Endothelial cell of umbilical vein (primary cell): Measurements from ENCODE around the gene KRTAP4-11. TPM values are rescaled to one million over a fixed set of nuclear protein-coding genes. Genes with fewer than 3 reads are reported as not detected.

Source experiments
- BruUV-seq: library from RNA; stranded (reverse); fragments of 400-500 nt; replicated peaks from 2 replicates; lab custom pipeline; 2021; lab: Mats Ljungman, UMichigan
- CTCF ChIA-PET: fragments of 300-600, 350-600 bp; sonication (Branson Sonifier 250); formaldehyde crosslinking; loops from one replicate; lab custom pipeline; 2021; ENCODE audit warnings: antibody characterized with exemption, inconsistent platforms; lab: Charles Lee
- POLR2A ChIA-PET: fragments of 300-600, 350-600 bp; sonication (Branson Sonifier 250); formaldehyde crosslinking; loops from one replicate; lab custom pipeline; 2021; ENCODE audit warnings: antibody characterized with exemption, inconsistent platforms; lab: Charles Lee
- DNase-seq: peaks from one replicate; pipeline ENCODE4 v3.0.0-alpha.2; 2011; ENCODE audit warnings: low read depth, low spot score
- FAIRE-seq: peaks from 2 replicates; lab custom pipeline; 2011; peaks lifted over from hg19 to GRCh38; lab: Jason Lieb, UNC
- H2AFZ ChIP-seq: 2 replicates; pipeline ENCODE4 v1.6.0; 2012; ENCODE audit warnings: low read depth, low read length, control low read depth, inconsistent platforms
- H3K27ac ChIP-seq: 2 replicates; pipeline ENCODE4 v1.5.1; 2011; ENCODE audit warnings: low read depth, mild to moderate bottlenecking, control low read depth, low read length, moderate library complexity; ENCODE audit not compliant: insufficient read depth
- H3K27me3 ChIP-seq, 2 experiments: 2 replicates each; pipeline versions ENCODE4 v1.6.0 to v1.6.1; 2011; ENCODE audit warnings: low read length in 2 of 2, mixed read lengths in 1 of 2; ENCODE audit not compliant: control insufficient read depth in 2 of 2, insufficient read depth in 2 of 2
- H3K36me3 ChIP-seq, 2 experiments: 2 replicates in 1 of 2; 3 replicates in 1 of 2; pipeline ENCODE4 v1.5.1; 2011; ENCODE audit warnings: low read length in 2 of 2, mild to moderate bottlenecking in 1 of 2, moderate library complexity in 1 of 2; ENCODE audit not compliant: control insufficient read depth in 2 of 2, insufficient read depth in 2 of 2; ENCODE audit errors: extremely low read depth in 1 of 2
- H3K4me1 ChIP-seq: 3 replicates; pipeline ENCODE4 v1.5.1; 2011; ENCODE audit warnings: mild to moderate bottlenecking, low read length; ENCODE audit not compliant: control insufficient read depth, insufficient read depth; ENCODE audit errors: extremely low read depth
- H3K4me2 ChIP-seq: 2 replicates; pipeline ENCODE4 v1.6.1; 2011; ENCODE audit warnings: low read length, control low read depth, mixed read lengths; ENCODE audit not compliant: insufficient read depth
- H3K4me3 ChIP-seq, 3 experiments: fragments of 200-600 bp in 1 of 3; sonication (generic), shearing (Covaris generic) in 1 of 3; replicated peaks in 1 of 3; 2 replicates each; pipeline ENCODE4 v1.5.1; 2011 to 2016; ENCODE audit warnings: control low read depth in 3 of 3, low read length in 3 of 3, mild to moderate bottlenecking in 2 of 3, inconsistent platforms in 1 of 3, low read depth in 1 of 3, moderate library complexity in 1 of 3; ENCODE audit not compliant: insufficient read depth in 1 of 3
- H3K79me2 ChIP-seq: 2 replicates; pipeline ENCODE4 v1.6.0; 2012; ENCODE audit warnings: low read length, inconsistent platforms; ENCODE audit not compliant: control insufficient read depth, insufficient read depth
- H3K9ac ChIP-seq: replicated peaks from 2 replicates; pipeline ENCODE3; 2011; ENCODE audit warnings: low read length, control low read depth; ENCODE audit not compliant: insufficient read depth; ENCODE audit errors: extremely low read depth
- H3K9me1 ChIP-seq: replicated peaks from 3 replicates; pipeline ENCODE4 v1.6.0; 2011; ENCODE audit warnings: mild to moderate bottlenecking, low read length; ENCODE audit not compliant: control insufficient read depth, insufficient read depth; ENCODE audit errors: extremely low read depth
- H3K9me3 ChIP-seq: replicated peaks from 2 replicates; pipeline ENCODE4 v1.5.1; 2012; ENCODE audit warnings: low read length, inconsistent platforms; ENCODE audit not compliant: control insufficient read depth, insufficient read depth
- H4K20me1 ChIP-seq: replicated peaks from 2 replicates; pipeline ENCODE3; 2011; ENCODE audit warnings: mild to moderate bottlenecking, low read length; ENCODE audit not compliant: control insufficient read depth, insufficient read depth; ENCODE audit errors: extremely low read depth
- CTCF ChIP-seq, 2 donors: IDR thresholded peaks; 1 replicate in 1 of 2; 2 replicates in 1 of 2; pipeline ENCODE4 v1.5.1; 2011; ENCODE audit warnings: low read length in 2 of 2, mild to moderate bottlenecking in 2 of 2, moderate library complexity in 2 of 2, control low read depth in 1 of 2, inconsistent platforms in 1 of 2, low read depth in 1 of 2; ENCODE audit not compliant: insufficient read depth in 1 of 2; ENCODE audit errors: extremely low read depth in 1 of 2
- EZH2 ChIP-seq: IDR thresholded peaks from 2 replicates; pipeline ENCODE4 v1.6.1; 2012; ENCODE audit warnings: borderline replicate concordance, low read depth, mild to moderate bottlenecking, moderate library complexity, low read length, inconsistent platforms; ENCODE audit not compliant: severe bottlenecking
- FOS ChIP-seq: IDR thresholded peaks from 2 replicates; pipeline ENCODE4 v1.6.1; 2011; ENCODE audit warnings: mild to moderate bottlenecking, low read length, moderate library complexity, borderline replicate concordance; ENCODE audit not compliant: insufficient read depth
- GATA2 ChIP-seq: IDR thresholded peaks from 2 replicates; pipeline ENCODE4 v1.7.0; 2011; ENCODE audit warnings: low read depth, mild to moderate bottlenecking, moderate library complexity, mixed read lengths, low read length; ENCODE audit not compliant: insufficient read length, insufficient read depth
- JUN ChIP-seq: IDR thresholded peaks from 2 replicates; pipeline ENCODE4 v1.6.1; 2011; ENCODE audit warnings: borderline replicate concordance, low read depth; ENCODE audit not compliant: insufficient read length, insufficient read depth
- MAX ChIP-seq: IDR thresholded peaks from 2 replicates; pipeline ENCODE4 v1.6.1; 2011; ENCODE audit not compliant: insufficient read depth, insufficient read length
- MYC ChIP-seq: IDR thresholded peaks from one replicate; pipeline ENCODE4 v1.6.1; 2011; ENCODE audit warnings: mild to moderate bottlenecking, low read depth, low read length
- POLR2A ChIP-seq: IDR thresholded peaks from 2 replicates; pipeline ENCODE4 v1.6.1; 2012; ENCODE audit warnings: low read depth, mild to moderate bottlenecking, control low read depth, low read length
- POLR2AphosphoS5 ChIP-seq: IDR thresholded peaks from 2 replicates; pipeline ENCODE4 v1.6.1; 2012; ENCODE audit warnings: low read depth, mild to moderate bottlenecking, control low read depth, low read length, moderate library complexity; ENCODE audit not compliant: insufficient read depth
- dilution Hi-C: fragments of 300-500 bp; cut with MboI; formaldehyde crosslinking; loops from one replicate; pipeline ENCODE4 v1.15.0; 2019; ENCODE audit warnings: low sequenced_read_pairs; ENCODE audit not compliant: extremely low pct_ligation_motif_present
- intact Hi-C: fragments of 100-400 bp; cut with micrococcal nuclease; formaldehyde crosslinking; loops from one replicate; pipeline ENCODE4 v1.10.0; 2022
- polyA plus RNA-seq, 4 experiments: library from polyadenylated mRNA; depleted of rRNA in 3 of 4; stranded (reverse) in 3 of 4; unstranded in 1 of 4; fragments of >200 nt; gene quantifications; 2 replicates each; pipeline versions ENCODE4 v1.2.1 to v1.2.3, GENCODE V29; 2011 to 2012; ENCODE audit warnings: missing spikeins in 1 of 4
- total RNA-seq: library from RNA; stranded (reverse); gene quantifications from 2 replicates; pipeline ENCODE4 v1.2.3, GENCODE V29; 2021

KRTAP4-11 gene
- total and polyA plus RNA-seq, 2 donors (not counting 3 experiments of a cell fraction or from before 2014, with no cell fraction given) = not detected

- Histone ChIP-seq H2AFZ (no peak overlapping the region), H4K20me1 (no peaks in the 10 kb centered on the region), H3K4me3 (no peak overlapping the region), H3K79me2 (no peaks in the 10 kb centered on the region), H3K27me3 (no peaks in the 10 kb centered on the region), H3K4me2 (no peak overlapping the region), H3K9me1 (no peaks in the 10 kb centered on the region), H3K9me3 (no peaks in the 10 kb centered on the region), H3K27ac (no peak overlapping the region), H3K9ac (no peak overlapping the region), H3K4me1 (no peaks in the 10 kb centered on the region), H3K36me3 (no peaks in the 10 kb centered on the region)
- ChIA-PET POLR2A (no interaction called here), CTCF (no interaction called here)
- dilution Hi-C loops (no loop called here), intact Hi-C loops (no loop called here)
- DNase-seq (no peak), FAIRE-seq (no peak)
- TF ChIP-seq POLR2AphosphoS5 (no peak), MAX (no peak), POLR2A (no peak), CTCF (IDR thresholded peaks at IDR 0.05; ENCODE audit: extremely low read depth in 1 of 2, insufficient read depth in 1 of 2, low read depth in 1 of 2, low read length in 2 of 2) (no peak), FOS (no peak), MYC (no peak), GATA2 (no peak), JUN (no peak), EZH2 (no peak)
- BruUV-seq = no TSS peak
These were observed 35.5 kb downstream of the KRTAP4-11 start for GRCh38 chr17:41082626-41083025.
